H1 (cell line): Measurements from ENCODE around the gene DUSP9. TPM values are rescaled to one million over a fixed set of nuclear protein-coding genes. Genes with fewer than 3 reads are reported as not detected.

Experiments
- CBX5 ChIP-seq: fragments of 300-800, 300-1000 bp; sonication (generic); IDR thresholded peaks from 2 replicates; pipeline ENCODE4 v1.7.1; 2016; ENCODE audit warnings: antibody characterized with exemption, low read length, low read depth
- SIX5 ChIP-seq: IDR thresholded peaks from 2 replicates; pipeline ENCODE4 v1.6.1; 2011; ENCODE audit warnings: mild to moderate bottlenecking, low read depth, low read length
- SP2 ChIP-seq: IDR thresholded peaks from 2 replicates; pipeline ENCODE4 v1.6.1; 2012; ENCODE audit warnings: mild to moderate bottlenecking, low read length, inconsistent platforms
- SP4 ChIP-seq: IDR thresholded peaks from 2 replicates; pipeline ENCODE4 v1.6.1; 2012; ENCODE audit warnings: low read length, inconsistent platforms
- SRF ChIP-seq: IDR thresholded peaks from 2 replicates; pipeline ENCODE4 v1.6.1; 2011; ENCODE audit warnings: mild to moderate bottlenecking, low read depth, low read length, moderate library complexity
- TAF7 ChIP-seq: optimal IDR thresholded peaks from 2 replicates; pipeline ENCODE3; 2011; ENCODE audit warnings: low read depth, mild to moderate bottlenecking, inconsistent platforms, low read length, moderate library complexity, borderline replicate concordance
- YY1 ChIP-seq: IDR thresholded peaks from 2 replicates; pipeline ENCODE4 v1.6.1; 2011; ENCODE audit warnings: low read depth, mild to moderate bottlenecking, low read length
- polyA plus RNA-seq, 7 experiments: library from polyadenylated mRNA; depleted of rRNA in 3 of 7; stranded (reverse) in 5 of 7; unstranded in 2 of 7; fragments of >200 nt in 5 of 7; fragments of 200-250 nt in 2 of 7; gene quantifications; 1 replicate in 5 of 7; 2 replicates in 1 of 7; 4 replicates in 1 of 7; pipeline versions ENCODE4 v1.2.1 to v1.2.3, GENCODE V29; 2011 to 2013; ENCODE audit warnings: missing spikeins in 2 of 7, mixed read lengths in 2 of 7
- total RNA-seq: library from RNA; stranded (reverse); fragmentation: NEBNext Ultra II Directional; extraction: Animal tissue kit (Norgen Biotek cat#: 25700); gene quantifications from 2 replicates; pipeline ENCODE4 v1.2.1, GENCODE V29; 2021
- TF ChIP-seq, protein P1 (sequence below): fragments of 300-600 bp; sonication (generic); IDR thresholded peaks from 2 replicates; pipeline ENCODE4 v1.7.1; 2012; ENCODE audit warnings: low read length, moderate library complexity, mild to moderate bottlenecking, inconsistent platforms; ENCODE audit not compliant: insufficient replicate concordance

Gene DUSP9
- total and polyA plus RNA-seq, 2 of the 8 experiments (the other 6 are each of a cell fraction or from before 2014, with no cell fraction given) = 0.80 to 1.1 TPM

DNA sequence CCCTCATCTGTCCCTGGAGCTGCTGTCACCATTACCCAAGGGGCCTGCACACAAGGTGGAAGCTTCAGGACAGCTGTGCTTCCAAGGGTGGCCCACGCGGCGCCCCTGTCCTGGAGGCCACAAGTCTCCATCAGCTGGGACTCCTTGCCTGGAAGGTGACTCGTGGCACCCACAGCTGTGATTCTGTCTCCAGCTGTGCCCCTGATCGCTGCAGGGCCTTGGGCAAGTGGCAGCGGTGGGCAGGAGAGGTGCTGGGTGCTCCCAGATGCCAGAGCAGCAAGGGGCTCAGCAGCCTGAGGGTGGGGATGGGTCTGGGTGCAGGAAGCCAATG is 9.0 kb upstream of the DUSP9 start (continued):
- TF ChIP-seq, protein P1, sequence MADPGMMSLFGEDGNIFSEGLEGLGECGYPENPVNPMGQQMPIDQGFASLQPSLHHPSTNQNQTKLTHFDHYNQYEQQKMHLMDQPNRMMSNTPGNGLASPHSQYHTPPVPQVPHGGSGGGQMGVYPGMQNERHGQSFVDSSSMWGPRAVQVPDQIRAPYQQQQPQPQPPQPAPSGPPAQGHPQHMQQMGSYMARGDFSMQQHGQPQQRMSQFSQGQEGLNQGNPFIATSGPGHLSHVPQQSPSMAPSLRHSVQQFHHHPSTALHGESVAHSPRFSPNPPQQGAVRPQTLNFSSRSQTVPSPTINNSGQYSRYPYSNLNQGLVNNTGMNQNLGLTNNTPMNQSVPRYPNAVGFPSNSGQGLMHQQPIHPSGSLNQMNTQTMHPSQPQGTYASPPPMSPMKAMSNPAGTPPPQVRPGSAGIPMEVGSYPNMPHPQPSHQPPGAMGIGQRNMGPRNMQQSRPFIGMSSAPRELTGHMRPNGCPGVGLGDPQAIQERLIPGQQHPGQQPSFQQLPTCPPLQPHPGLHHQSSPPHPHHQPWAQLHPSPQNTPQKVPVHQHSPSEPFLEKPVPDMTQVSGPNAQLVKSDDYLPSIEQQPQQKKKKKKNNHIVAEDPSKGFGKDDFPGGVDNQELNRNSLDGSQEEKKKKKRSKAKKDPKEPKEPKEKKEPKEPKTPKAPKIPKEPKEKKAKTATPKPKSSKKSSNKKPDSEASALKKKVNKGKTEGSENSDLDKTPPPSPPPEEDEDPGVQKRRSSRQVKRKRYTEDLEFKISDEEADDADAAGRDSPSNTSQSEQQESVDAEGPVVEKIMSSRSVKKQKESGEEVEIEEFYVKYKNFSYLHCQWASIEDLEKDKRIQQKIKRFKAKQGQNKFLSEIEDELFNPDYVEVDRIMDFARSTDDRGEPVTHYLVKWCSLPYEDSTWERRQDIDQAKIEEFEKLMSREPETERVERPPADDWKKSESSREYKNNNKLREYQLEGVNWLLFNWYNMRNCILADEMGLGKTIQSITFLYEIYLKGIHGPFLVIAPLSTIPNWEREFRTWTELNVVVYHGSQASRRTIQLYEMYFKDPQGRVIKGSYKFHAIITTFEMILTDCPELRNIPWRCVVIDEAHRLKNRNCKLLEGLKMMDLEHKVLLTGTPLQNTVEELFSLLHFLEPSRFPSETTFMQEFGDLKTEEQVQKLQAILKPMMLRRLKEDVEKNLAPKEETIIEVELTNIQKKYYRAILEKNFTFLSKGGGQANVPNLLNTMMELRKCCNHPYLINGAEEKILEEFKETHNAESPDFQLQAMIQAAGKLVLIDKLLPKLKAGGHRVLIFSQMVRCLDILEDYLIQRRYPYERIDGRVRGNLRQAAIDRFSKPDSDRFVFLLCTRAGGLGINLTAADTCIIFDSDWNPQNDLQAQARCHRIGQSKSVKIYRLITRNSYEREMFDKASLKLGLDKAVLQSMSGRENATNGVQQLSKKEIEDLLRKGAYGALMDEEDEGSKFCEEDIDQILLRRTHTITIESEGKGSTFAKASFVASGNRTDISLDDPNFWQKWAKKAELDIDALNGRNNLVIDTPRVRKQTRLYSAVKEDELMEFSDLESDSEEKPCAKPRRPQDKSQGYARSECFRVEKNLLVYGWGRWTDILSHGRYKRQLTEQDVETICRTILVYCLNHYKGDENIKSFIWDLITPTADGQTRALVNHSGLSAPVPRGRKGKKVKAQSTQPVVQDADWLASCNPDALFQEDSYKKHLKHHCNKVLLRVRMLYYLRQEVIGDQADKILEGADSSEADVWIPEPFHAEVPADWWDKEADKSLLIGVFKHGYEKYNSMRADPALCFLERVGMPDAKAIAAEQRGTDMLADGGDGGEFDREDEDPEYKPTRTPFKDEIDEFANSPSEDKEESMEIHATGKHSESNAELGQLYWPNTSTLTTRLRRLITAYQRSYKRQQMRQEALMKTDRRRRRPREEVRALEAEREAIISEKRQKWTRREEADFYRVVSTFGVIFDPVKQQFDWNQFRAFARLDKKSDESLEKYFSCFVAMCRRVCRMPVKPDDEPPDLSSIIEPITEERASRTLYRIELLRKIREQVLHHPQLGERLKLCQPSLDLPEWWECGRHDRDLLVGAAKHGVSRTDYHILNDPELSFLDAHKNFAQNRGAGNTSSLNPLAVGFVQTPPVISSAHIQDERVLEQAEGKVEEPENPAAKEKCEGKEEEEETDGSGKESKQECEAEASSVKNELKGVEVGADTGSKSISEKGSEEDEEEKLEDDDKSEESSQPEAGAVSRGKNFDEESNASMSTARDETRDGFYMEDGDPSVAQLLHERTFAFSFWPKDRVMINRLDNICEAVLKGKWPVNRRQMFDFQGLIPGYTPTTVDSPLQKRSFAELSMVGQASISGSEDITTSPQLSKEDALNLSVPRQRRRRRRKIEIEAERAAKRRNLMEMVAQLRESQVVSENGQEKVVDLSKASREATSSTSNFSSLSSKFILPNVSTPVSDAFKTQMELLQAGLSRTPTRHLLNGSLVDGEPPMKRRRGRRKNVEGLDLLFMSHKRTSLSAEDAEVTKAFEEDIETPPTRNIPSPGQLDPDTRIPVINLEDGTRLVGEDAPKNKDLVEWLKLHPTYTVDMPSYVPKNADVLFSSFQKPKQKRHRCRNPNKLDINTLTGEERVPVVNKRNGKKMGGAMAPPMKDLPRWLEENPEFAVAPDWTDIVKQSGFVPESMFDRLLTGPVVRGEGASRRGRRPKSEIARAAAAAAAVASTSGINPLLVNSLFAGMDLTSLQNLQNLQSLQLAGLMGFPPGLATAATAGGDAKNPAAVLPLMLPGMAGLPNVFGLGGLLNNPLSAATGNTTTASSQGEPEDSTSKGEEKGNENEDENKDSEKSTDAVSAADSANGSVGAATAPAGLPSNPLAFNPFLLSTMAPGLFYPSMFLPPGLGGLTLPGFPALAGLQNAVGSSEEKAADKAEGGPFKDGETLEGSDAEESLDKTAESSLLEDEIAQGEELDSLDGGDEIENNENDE = no peak
- TF ChIP-seq TAF7 (no peak), SIX5 (no peak), YY1 (no peak), CBX5 (no peak), SP4 (no peak), SRF (no peak), SP2 (no peak)
